ENCODE measurements around the gene ARRDC1. TPM values are rescaled to one million over a fixed set of nuclear protein-coding genes. Genes with fewer than 3 reads are reported as not detected.
"Not testable (repeated sequence)": the region's sequence is repeated elsewhere in the genome, so short reads cannot be mapped to it uniquely, and the experiment has no call there.

The ARRDC1 gene
- total RNA-seq, 1 donor from 2014 or later: 118 TPM

DNA sequence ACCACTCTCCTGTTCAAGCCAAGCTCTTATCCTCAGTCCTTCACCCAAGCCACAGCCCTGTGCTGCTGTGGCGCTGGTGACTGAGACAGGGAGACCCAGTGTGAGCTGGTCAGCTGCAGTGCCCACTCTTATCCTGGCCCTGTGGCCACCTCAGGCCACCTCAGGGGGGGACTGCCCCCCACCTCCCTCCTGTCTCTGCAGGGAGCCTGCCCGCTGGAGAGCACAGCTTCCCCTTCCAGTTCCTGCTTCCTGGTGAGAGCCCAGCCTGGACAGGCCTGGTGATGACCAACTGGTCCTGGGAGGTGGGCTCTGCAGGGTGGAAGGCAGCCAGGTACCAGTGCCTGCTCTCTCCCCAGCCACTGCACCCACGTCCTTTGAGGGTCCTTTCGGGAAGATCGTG lies 7.8 kb downstream of the ARRDC1 start:
- no peak for DNase-seq (ENCODE audit: low spot score)

GRCh38 chr9:137613738-137614523 lies 8.4 kb downstream of the ARRDC1 start:
- DNase-seq (ENCODE audit: low spot score): no peak

DNA sequence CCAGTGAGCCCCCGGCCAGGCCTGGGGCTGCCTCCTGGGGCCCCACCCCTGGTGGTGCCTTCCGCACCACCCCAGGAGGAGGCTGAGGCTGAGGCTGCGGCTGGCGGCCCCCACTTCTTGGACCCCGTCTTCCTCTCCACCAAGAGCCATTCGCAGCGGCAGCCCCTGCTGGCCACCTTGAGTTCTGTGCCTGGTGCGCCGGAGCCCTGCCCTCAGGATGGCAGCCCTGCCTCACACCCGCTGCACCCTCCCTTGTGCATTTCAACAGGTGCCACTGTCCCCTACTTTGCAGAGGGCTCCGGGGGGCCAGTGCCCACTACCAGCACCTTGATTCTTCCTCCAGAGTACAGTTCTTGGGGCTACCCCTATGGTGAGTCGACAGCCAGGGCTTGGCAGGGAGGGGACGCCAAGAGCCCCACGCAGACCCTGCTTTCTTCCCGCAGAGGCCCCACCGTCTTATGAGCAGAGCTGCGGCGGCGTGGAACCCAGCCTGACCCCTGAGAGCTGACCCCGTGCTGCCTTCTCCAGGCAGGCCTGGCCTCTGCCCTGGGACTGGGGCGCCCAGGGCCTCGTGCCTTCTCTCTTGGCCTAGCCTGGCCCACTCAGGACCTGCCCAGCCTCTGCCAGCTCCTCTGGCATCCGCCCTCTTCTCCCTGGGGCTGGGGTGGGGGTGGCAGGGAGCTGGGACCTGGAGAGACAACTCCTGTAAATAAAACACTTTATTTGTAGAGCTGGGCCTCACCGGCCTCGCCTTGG lies 9.3 kb downstream of the ARRDC1 start:
- DNase-seq (ENCODE audit: low spot score): no peak

- DNase-seq (ENCODE audit: low spot score): no peak
Observed at GRCh38 chr9:137615387-137615871, 9.9 kb downstream of the ARRDC1 start.

- DNase-seq (ENCODE audit: low spot score): peak; percentile 89
Observed at GRCh38 chr9:137618105-137619067, 12.9 kb downstream of the ARRDC1 start, which contains the start of gene EHMT1. EHMT1 (plus strand) TSS chr9:137619005; CDS start chr9:137619029, 24 bp downstream.

DNA sequence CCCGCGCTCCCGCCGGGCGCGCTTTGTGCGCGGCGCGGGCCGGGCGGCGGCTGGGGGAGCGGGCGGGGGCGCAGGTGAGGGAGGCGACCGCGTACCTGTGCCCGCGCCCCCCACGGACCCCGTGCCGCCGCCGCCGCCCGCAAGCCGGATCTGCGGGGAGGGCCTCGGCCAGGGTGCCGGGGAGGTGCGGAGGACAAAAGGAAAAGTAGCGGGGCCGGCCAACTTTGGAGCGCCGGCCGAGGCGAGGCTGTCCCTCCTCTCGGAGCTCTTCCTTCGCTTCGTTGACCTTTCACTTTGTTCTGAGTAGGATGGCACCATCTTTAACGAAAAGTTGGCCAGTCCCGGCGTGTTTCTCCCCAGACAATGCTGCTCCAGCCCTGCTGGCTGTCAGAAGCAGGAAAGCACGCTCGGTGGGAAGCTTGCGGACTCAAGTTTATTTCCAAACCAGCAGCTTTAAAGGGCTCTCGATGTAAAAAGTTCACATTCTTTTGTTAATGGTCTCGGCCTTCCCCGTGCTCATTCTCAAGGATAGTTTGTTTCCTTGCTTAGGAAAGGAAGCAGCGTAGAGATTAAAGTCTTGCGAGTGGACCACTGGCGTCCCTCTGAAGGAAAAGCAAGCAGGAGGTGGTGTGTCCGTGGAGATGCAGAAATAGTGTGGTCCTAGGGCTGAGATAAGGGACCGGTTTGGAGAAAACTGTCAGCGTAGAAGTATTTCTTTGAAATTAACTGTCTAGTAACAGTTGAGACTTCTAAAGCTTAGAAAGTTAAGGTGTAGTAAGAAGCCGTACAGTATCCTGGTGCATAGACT lies 14.0 kb downstream of the ARRDC1 start:
- DNase-seq (ENCODE audit: low spot score): no peak

DNA sequence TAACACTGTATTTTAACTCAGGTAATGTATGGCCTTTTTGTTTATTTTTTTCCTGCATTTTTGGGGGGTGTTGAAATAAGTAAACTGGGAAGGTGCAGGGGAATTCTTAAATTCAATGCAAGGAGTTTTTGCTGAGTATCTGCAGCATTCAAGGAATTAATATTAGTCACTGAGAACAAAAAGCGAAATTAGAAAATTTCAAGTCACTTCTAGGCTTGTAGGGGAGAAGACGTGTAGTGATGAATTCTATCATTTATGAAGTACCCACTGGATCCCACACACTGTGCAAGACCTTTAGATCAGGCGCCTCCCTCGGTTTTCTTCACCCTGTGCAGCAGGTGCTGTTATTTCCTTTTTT lies 14.5 kb downstream of the ARRDC1 start:
- DNase-seq (ENCODE audit: low spot score): no peak

DNA sequence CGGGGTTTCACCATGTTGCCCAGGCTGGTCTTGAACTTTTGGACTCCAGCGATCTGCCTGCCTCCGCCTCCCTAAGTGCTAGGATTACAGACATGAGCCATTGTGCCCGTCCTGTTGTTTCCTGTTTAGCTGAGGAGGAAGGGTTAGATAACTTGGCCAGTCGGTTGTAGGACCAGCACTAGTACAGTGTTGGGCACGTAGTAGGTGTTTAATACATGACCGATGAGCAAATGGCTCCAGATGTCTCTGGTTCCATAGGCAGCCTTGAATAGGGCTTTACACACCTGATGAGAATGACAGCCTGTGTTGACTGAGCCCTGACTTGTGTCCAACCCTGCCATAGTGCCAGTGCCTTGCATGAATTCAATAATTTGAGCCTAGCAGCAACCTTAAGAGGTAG lies 15.1 kb downstream of the ARRDC1 start:
- no peak for DNase-seq (ENCODE audit: low spot score)

DNA sequence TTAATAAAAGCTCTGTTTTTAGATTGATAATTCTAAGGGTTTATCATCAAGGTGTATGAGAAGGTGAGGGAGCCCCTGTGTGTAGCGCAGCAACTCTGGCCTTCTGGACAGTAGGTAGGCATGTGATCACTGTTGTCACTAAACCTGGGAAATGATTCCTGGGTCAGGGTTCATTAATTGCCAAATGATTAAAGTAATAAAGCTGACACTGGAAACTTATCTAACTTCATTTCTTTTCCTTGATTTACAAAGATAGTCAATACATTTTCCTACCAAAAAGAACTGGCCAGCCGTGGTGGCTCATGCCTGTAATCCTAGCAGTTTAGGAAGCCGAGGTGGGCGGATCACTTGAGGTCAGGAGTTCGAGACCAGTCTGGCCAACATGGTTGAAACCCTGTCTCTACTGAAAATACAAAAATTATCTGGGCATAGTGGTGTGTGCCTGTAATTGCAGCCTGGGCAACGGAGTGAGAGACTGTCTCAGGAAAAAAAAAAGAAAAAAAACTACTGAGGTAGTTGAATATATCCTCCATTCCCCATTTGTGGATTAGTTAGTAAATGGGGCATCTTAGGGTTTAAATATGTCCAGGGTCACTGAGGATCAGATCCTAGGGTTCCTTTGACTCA lies 15.8 kb downstream of the ARRDC1 start:
- no peak for DNase-seq (ENCODE audit: low spot score)

- DNase-seq (ENCODE audit: low spot score): not testable (repeated sequence)
Observed at GRCh38 chr9:137622211-137622610, 16.7 kb downstream of the ARRDC1 start.

DNA sequence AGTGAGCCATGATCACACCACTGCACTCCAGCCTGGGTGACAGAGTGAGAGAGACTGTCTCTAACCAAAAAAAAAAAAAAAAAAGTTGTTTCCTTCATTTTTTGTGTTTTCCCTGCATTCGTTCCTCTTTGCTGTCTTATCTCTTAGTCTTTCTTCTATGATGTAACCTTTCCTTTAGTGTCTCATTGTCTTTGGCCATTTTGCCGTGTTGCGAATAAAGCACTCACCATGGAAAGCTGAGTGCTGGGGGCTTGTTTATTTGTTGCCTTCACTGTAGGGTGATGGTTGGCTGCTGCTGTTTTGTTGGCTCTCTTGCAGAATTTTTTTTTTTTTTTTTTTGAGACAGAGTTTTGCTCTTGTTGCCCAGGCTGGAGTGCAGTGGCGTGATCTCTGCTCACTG lies 21.0 kb downstream of the ARRDC1 start:
- DNase-seq (ENCODE audit: low spot score): no peak

GRCh38 chr9:137627406-137627805 lies 21.9 kb downstream of the ARRDC1 start:
- not testable (repeated sequence) for DNase-seq (ENCODE audit: low spot score)

DNA sequence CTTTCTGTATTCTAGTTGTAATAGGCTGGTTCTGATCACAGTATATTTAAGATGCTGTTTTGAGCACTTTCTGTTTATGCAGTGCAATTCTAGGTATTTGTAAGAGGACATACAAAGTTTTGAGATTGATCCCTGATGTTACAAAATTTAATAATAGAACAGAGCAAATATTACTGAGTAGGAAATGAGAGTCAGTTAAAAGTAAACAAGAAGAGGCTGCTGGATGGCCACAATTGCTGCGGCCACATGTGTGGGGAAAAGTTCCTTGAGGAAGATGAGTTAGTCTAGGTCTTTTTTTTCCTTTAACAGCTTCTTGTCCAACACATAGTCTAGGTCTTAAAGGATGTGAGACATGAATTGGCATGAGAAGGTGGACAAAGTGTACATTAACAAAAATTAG lies 24.6 kb downstream of the ARRDC1 start:
- DNase-seq (ENCODE audit: low spot score): no peak

DNA sequence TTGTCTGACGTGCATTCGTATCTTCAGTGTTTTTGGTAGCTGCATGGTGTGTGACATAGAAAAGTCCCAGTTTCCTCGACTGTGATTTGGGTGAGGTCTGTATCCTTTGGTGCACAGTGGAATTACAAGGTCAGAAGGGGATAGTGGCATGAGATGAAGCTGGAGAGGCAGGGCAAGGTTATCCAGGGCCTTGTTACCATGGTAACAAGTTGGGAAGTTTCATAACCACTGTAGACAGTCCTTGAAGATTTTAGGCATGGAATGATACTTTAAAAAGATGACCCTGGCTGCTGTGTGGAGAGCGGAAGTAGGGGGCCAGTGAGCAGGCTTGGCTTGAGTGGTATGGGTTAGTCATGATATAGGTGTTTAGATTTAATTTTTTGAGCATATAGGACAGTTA lies 25.2 kb downstream of the ARRDC1 start:
- no peak for DNase-seq (ENCODE audit: low spot score)

DNA sequence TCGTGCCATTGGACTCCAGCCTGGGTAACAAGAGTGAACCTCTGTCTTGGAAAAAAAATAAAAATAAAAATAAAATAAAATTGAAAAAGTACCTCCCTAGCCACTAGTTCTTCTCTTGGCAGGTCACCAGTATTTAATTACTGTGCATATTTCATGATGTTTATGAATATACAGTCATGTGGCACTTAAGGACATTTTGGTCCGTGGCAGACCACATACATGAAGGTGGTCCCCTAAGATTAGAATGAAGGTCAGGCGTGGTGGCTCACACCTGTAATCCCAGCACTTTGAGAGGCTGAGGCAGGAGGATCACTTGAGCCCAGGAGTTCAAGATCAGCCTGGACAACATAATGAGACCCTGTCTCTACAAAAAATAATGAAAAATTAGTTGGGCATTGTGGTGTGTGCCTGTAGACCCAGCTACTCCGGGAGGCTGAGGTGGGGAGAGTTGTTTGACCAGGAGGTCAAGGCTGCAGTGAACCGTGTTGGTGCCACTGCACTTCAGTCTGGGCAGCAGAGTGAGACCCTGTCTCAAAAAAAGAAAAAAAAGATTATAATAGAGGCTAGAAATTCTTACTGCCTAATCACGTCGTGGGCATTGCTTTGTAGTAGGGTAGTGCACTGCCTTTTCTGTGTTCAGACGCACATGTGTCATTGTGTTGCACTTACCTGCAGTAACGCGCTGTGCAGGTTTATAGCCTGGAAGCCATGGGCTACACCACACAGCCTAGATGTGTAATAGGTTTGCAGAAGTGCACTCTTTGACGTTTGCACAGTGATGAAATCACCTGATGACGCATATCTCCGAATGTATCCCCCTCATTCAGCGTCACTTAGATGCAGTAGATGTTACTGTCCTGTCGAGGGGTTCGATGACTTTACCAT lies 26.1 kb downstream of the ARRDC1 start:
- DNase-seq (ENCODE audit: low spot score): no peak

DNA sequence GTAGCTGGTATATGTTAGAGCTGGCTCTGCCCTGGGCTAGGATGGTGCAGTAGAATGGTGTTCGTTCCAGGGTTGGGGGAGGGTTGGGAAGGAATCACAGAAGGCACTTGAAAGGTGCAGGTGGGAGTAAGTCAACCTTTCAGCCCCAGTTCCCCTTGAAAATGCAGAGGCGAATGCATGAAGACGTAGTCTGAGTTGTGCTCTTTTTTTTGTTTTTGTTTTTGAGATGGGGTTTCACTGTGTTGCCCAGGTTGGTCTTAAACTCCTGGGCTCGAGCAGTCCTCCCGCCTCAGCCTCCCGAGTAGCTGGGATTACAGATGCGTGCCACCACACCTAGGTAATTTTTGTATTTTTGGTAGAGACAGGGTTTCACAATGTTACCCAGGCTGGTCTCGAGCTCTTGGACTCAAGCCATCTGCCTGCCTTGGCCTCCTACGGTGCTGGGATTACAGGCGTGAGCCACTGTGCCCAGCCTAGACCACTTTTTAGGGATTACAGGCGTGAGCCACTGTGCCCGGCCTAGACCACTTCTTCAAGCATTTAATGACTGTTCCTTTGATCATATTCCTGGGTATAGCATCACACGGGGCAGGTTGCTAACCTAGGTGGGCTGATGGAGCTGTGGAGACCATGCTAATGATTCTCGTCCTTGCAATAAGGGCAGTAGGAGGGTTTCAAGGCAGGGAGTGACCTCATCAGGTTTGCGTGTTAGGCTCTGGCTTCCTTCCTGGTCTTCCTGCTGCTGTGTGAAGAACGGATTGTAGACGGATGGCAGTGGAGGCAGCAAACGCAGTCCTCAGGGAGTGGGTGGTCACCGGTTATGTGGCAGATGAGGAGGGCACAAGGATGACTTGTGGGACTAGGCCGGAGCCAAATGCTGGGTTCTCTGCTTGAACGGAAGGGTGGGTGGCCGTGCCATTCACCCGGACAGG lies 27.0 kb downstream of the ARRDC1 start:
- no peak for DNase-seq (ENCODE audit: low spot score)

- no peak for DNase-seq (ENCODE audit: low spot score)
Observed at GRCh38 chr9:137634016-137634415, 28.5 kb downstream of the ARRDC1 start.

DNA sequence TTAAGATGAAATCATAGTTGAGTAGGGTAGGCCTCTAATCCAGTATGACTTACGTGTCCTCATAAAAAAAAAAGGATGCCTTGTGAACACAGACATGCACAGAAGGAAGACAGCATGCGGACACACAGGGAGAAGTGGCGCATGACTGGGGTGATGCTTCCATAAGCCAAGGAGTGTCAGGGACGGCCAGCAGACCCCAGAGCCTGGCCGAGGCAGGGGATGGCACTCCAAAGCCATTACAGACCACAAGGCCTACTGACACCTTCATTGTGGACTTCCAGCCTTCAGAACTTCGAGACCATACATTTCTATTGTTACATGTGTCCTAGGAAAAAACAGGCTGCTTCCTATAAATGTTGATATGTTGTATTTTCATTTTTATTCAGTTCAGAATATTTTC lies 33.2 kb downstream of the ARRDC1 start:
- DNase-seq (ENCODE audit: low spot score): no peak

Data from ureter (tissue), 1 donor.